Transverse colon (tissue), 4 donors: ENCODE measurements around the gene ANGPTL1. TPM values are rescaled to one million over a fixed set of nuclear protein-coding genes. Genes with fewer than 3 reads are reported as not detected.

Experiments
- DNase-seq: peaks from one replicate; pipeline ENCODE4 v3.0.0-alpha.2; 2019
- H3K27ac ChIP-seq, 4 donors: fragments of 200-600 bp; sonication (generic); 2 replicates each; pipeline ENCODE4 v1.5.1; 2016 to 2018; ENCODE audit warnings: inconsistent platforms in 4 of 4
- H3K27me3 ChIP-seq: fragments of 200-600 bp; sonication (generic); 2 replicates; pipeline ENCODE4 v1.5.1; 2017; ENCODE audit warnings: inconsistent platforms
- H3K36me3 ChIP-seq, 4 donors: fragments of 200-600 bp; sonication (generic); 2 replicates each; pipeline ENCODE4 v1.5.1; 2017 to 2019; ENCODE audit warnings: inconsistent platforms in 4 of 4
- H3K4me1 ChIP-seq, 4 donors: fragments of 200-600 bp; sonication (generic); 2 replicates each; pipeline ENCODE4 v1.5.1; 2017 to 2020; ENCODE audit warnings: inconsistent platforms in 4 of 4
- H3K4me3 ChIP-seq, 4 donors: fragments of 200-600 bp; sonication (generic); 1 replicate in 1 of 4; 2 replicates in 3 of 4; pipeline versions ENCODE4 v1.5.1 to v1.6.1; 2017 to 2019; ENCODE audit warnings: inconsistent platforms in 4 of 4
- H3K9me3 ChIP-seq, 2 donors: fragments of 200-600 bp; sonication (generic); 2 replicates each; pipeline ENCODE4 v1.5.1; 2017 to 2019; ENCODE audit warnings: inconsistent platforms in 2 of 2
- CTCF ChIP-seq, 5 experiments: fragments of 200-600 bp in 3 of 5; fragments of 450-650 bp in 2 of 5; sonication (generic) in 3 of 5; IDR thresholded peaks; 1 replicate in 2 of 5; 2 replicates in 3 of 5; pipeline ENCODE4 v1.5.1; 2016 to 2017; ENCODE audit warnings: antibody characterized with exemption in 5 of 5, inconsistent platforms in 3 of 5, mild to moderate bottlenecking in 2 of 5, moderate library complexity in 1 of 5
- EP300 ChIP-seq: sonication (generic); formaldehyde crosslinking; IDR thresholded peaks from one replicate; pipeline ENCODE4 v1.6.1; 2017; ENCODE audit warnings: antibody characterized with exemption, low read depth
- POLR2A ChIP-seq: fragments of 450-650 bp; IDR thresholded peaks from one replicate; pipeline ENCODE4 v1.6.1; 2016; ENCODE audit warnings: antibody characterized with exemption, mild to moderate bottlenecking, moderate library complexity
- POLR2AphosphoS5 ChIP-seq, 3 donors: sonication (generic); formaldehyde crosslinking; IDR thresholded peaks; one replicate each; pipeline ENCODE4 v1.6.1; 2016; ENCODE audit warnings: antibody characterized with exemption in 3 of 3
- WGBS, 2 donors: methylation state at CpG; one replicate each; pipeline ENCODE4 v1.1.5; 2018; ENCODE audit warnings: low coverage in 1 of 2; 5-methylcytosine and 5-hydroxymethylcytosine counted together
- in situ Hi-C, 4 donors: fragments of 200-750 bp; cut with MboI; loops; one replicate each; pipeline versions ENCODE4 v1.15.0 to v1.15.1; 2017; ENCODE audit warnings: low sequenced_read_pairs in 3 of 4, low pct_ligation_motif_present in 1 of 4, low pct_unique_long_range_greater_than_20kb in 1 of 4
- intact Hi-C: fragments of 100-400 bp; cut with DNase I; formaldehyde crosslinking; loops from one replicate; pipeline ENCODE4 v1.15.1; 2023; ENCODE audit warnings: low total_unique reads
- total RNA-seq, 4 donors: library from RNA; depleted of rRNA; stranded (reverse); fragments of >200 nt; gene quantifications; one replicate each; pipeline ENCODE4 v1.1.0, GENCODE V29; 2016

The ANGPTL1 gene
- total RNA-seq, 4 donors from 2014 or later = 10.8 to 29.2 (median 18.0) TPM

DNA sequence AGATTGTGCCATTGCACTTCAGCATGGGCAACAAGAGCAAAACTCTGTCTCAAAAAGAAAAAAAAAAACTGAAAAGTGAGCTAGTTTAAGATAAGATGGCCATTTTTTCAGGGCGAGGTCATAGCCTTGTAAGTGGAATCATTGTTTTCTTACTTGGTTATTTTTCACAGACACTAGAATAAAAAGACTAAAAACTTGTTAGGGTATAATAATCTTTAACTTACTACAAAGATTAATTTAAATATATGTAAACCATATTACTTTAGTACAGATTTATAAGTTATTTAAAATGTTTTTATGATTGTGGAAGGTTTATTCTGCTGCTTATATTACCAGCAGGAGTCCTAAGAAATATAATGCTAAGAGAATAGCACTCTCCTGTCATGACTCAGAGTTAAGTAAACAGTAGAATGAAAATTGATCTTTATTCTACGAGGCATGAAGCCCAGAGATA lies 23.5 kb downstream of the ANGPTL1 start:
- intact Hi-C loops (no loop called here), in situ Hi-C loops (no loop called here)
- 49 to 65% methylated on average over 2 of the region's 2 CpGs for WGBS, 2 donors
- DNase-seq = no peak
- Histone ChIP-seq H3K27me3 (no peaks in the 10 kb centered on the region), H3K27ac (no peak overlapping the region), H3K4me3 (no peak overlapping the region), H3K9me3 (no peaks in the 10 kb centered on the region), H3K4me1 (peaks cover 0 to 13% (median 0%) of the 10 kb centered on the region in 4 donors), H3K36me3 (peaks cover 0 to 6% (median 0%) of the 10 kb centered on the region in 4 donors)
- TF ChIP-seq POLR2A (no peak), EP300 (no peak)

DNA sequence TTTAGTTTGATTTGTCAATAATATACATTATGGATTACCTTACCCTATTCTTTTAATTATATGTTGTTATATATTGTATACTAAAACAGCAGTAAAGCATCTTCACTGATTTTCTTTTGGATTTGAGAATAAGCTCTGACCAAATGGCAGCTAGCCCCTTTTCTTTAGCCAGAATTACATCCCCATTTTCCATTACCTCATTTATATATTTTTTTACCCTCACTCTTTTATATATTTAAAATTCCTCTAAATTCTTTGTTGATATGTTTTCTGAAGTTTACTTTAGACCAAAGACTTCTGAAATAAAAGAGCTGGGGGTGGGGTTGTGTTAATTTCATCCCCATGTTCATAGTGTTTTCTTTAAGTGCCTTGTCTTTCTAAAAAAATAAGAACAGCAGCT lies 24.6 kb downstream of the ANGPTL1 start:
- no peak for DNase-seq
- Histone ChIP-seq H3K4me1 (peaks cover 0 to 13% (median 0%) of the 10 kb centered on the region in 4 donors), H3K9me3 (no peaks in the 10 kb centered on the region), H3K27ac (no peak overlapping the region), H3K36me3 (no peaks in the 10 kb centered on the region), H3K27me3 (no peaks in the 10 kb centered on the region), H3K4me3 (no peak overlapping the region)
- TF ChIP-seq EP300 (no peak), CTCF (IDR thresholded peaks at IDR 0.05) (no peak)
- in situ Hi-C loops = no loop called here
- intact Hi-C loops = no loop called here

DNA sequence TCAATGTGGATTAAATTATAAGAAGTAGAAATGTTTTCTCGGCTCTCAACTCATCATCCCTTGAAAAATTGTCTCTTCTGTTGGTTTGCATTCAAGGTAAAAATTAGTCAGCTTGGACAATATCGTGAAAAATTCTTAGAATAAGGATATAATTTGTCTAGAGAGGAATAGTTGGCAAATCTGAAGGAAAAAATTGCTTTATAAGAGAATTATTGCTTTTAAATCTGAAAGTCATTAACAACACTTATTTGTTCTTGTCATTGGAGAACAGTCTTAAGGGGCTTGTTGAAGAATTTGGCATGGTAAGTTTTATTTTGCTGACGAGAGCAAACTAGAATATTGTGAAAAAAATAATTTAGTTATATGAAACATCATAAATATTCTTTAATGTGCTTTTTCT lies 26.4 kb downstream of the ANGPTL1 start:
- no peak overlapping the region for H3K4me3 ChIP-seq
- H3K36me3 ChIP-seq = no peaks in the 10 kb centered on the region
- peaks cover 0 to 13% (median 0%) of the 10 kb centered on the region in 4 donors for H3K4me1 ChIP-seq
- DNase-seq = no peak
- H3K27me3 ChIP-seq = no peaks in the 10 kb centered on the region
- intact Hi-C loops (no loop called here), in situ Hi-C loops (no loop called here)
- H3K9me3 ChIP-seq = no peaks in the 10 kb centered on the region
- no peak overlapping the region for H3K27ac ChIP-seq
- 81% methylated on average over 3 of the region's 3 CpGs for WGBS, 2 donors
- no peak for TF ChIP-seq POLR2A
- TF ChIP-seq EP300 = no peak
- TF ChIP-seq CTCF (IDR thresholded peaks at IDR 0.05) = no peak
- no peak for TF ChIP-seq POLR2AphosphoS5 (IDR thresholded peaks at IDR 0.05)

GRCh38 chr1:178825167-178825566 lies 45.7 kb downstream of the ANGPTL1 start:
- no peaks in the 10 kb centered on the region for H3K9me3 ChIP-seq
- no peaks in the 10 kb centered on the region for H3K27me3 ChIP-seq
- intact Hi-C loops (no loop called here), in situ Hi-C loops (no loop called here)
- no peak overlapping the region for H3K27ac ChIP-seq
- no peak for TF ChIP-seq CTCF (IDR thresholded peaks at IDR 0.05)
- TF ChIP-seq POLR2A = no peak
- TF ChIP-seq EP300 = no peak
- no peak for TF ChIP-seq POLR2AphosphoS5 (IDR thresholded peaks at IDR 0.05)
- H3K36me3 ChIP-seq = peaks cover 0 to 13% (median 0%) of the 10 kb centered on the region in 4 donors
- no peak overlapping the region for H3K4me3 ChIP-seq
- no peaks in the 10 kb centered on the region for H3K4me1 ChIP-seq
- 82 to 92% methylated on average over 2 of the region's 2 CpGs for WGBS, 2 donors
- no peak for DNase-seq

DNA sequence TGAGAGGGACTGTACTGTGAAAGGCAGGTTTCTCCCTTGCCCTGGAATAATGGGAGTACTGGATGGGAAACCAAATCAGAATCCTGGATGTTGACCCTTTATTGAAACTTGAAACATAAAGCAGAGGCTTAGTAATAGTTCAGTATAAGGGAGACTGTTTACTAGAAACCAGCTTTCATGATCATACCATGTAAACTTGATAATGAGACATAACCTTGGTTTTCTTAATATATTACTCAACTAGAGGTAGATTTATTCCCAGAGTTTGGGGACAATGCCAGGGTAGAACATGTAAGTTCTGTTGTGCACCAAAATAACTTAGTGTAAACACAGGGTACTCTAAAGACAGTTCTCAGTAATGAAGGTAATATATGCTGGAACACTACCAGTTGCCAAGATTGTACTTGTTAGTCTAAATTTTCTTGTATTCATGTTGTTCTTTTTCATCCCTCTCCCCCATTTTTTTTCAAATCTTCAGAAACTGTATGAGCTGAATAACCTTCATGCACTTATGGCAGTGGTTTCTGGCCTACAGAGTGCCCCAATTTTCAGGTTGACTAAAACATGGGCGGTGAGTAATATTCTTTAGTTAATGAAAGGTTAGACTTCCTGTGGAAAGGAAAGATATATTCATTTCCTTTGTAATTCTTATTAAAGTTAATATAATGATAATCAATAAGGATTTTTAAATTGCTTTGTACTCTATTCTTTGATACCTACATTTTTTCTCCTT lies 49.6 kb downstream of the ANGPTL1 start:
- in situ Hi-C loops = loop anchor here in 1 of 4 donors (25.0 kb wide), 1 partner anchor 91 kb away; no protein-coding TSS in a partner anchor

More for the DNA sequence above, 49.6 kb downstream of the ANGPTL1 start:
- H3K9me3 ChIP-seq = no peaks in the 10 kb centered on the region
- 70 to 83% methylated on average over 1 of the region's 1 CpG for WGBS, 2 donors
- TF ChIP-seq CTCF (IDR thresholded peaks at IDR 0.05) = no peak
- no peak for TF ChIP-seq POLR2AphosphoS5 (IDR thresholded peaks at IDR 0.05)
- no peak for TF ChIP-seq EP300
- TF ChIP-seq POLR2A = no peak
- H3K36me3 ChIP-seq = peaks cover 0 to 13% (median 0%) of the 10 kb centered on the region in 4 donors
- H3K27me3 ChIP-seq = no peaks in the 10 kb centered on the region
- H3K4me1 ChIP-seq = no peaks in the 10 kb centered on the region
- no peak for DNase-seq
- no peak overlapping the region for H3K4me3 ChIP-seq
- intact Hi-C loops = no loop called here
- no peak overlapping the region for H3K27ac ChIP-seq
